ENCODE results near the gene TAAR8. TPM values are rescaled to one million over a fixed set of nuclear protein-coding genes. Genes with fewer than 3 reads are reported as not detected.
A peak's percentile ranks its signal among the peaks of the same experiment; 100 is the strongest.

The TAAR8 gene
- total and polyA plus RNA-seq, 8 donors = not detected

DNA sequence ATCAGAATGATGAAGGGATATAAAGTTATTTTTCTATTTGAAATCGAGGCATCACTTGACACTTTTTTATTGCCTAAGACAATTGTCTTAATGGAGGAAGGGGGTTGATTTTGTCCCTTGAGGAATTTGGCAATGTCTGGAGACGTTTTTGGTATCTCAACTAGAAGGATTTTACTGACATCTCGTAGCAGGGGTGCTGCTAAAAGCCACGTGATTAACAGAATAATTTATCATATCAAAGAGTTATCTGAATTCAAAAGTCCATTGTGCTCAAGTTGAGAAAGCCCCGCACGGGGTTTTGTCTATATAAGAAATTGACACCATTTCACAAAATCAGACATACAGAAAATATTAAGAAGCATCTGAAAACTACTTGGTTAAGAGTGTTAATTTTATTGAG lies 16.1 kb downstream of the TAAR8 start:
- Histone ChIP-seq H3K27ac (no peak overlapping the region), H3K4me1 (no peaks in the 10 kb centered on the region), H3K4me3 (no peak overlapping the region), H3K9me3 (no peaks in the 10 kb centered on the region), H3K27me3 (peaks cover 0 to 4% (median 0%) of the 10 kb centered on the region in 3 donors), H3K36me3 (no peaks in the 10 kb centered on the region)
- WGBS, 5 donors = 47 to 62% (median 54%) methylated on average over 6 of the region's 6 CpGs
- intact Hi-C loops (cut with DNase I; ENCODE audit: low total_unique reads) = no loop called here
- TF ChIP-seq POLR2AphosphoS5 (IDR thresholded peaks at IDR 0.05) = no peak
- no peak for TF ChIP-seq EP300 (IDR thresholded peaks at IDR 0.05)
- TF ChIP-seq, protein P1, sequence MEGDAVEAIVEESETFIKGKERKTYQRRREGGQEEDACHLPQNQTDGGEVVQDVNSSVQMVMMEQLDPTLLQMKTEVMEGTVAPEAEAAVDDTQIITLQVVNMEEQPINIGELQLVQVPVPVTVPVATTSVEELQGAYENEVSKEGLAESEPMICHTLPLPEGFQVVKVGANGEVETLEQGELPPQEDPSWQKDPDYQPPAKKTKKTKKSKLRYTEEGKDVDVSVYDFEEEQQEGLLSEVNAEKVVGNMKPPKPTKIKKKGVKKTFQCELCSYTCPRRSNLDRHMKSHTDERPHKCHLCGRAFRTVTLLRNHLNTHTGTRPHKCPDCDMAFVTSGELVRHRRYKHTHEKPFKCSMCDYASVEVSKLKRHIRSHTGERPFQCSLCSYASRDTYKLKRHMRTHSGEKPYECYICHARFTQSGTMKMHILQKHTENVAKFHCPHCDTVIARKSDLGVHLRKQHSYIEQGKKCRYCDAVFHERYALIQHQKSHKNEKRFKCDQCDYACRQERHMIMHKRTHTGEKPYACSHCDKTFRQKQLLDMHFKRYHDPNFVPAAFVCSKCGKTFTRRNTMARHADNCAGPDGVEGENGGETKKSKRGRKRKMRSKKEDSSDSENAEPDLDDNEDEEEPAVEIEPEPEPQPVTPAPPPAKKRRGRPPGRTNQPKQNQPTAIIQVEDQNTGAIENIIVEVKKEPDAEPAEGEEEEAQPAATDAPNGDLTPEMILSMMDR (IDR thresholded peaks at IDR 0.05) = no peak
- TF ChIP-seq POLR2A (IDR thresholded peaks at IDR 0.05) = no peak
- DNase-seq = no peak

DNA sequence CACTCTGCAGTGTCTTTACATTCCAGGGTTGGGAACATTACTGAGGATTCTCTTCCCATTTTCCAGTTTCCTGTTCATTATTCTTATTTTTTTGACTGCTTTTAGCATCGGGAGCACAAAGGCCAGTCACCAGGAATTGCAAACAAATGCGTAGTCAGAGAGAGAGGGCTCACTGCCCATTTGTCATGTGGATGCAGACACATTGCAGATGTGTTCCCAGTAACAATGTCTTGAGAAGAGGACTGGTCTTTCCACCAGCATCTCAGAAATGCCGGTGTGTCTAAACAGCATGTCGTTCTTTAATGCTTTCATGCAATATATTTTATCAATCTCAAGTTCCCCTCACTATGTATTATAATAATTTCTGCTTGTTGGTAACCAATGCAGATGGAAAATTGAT lies 16.7 kb downstream of the TAAR8 start:
- Histone ChIP-seq H3K4me1 (no peaks in the 10 kb centered on the region), H3K27me3 (peaks cover 0 to 4% (median 0%) of the 10 kb centered on the region in 3 donors), H3K9me3 (no peaks in the 10 kb centered on the region), H3K27ac (no peak overlapping the region), H3K36me3 (no peaks in the 10 kb centered on the region), H3K4me3 (no peak overlapping the region)
- DNase-seq = peak in 1 of 2 donors; percentile 25
- TF ChIP-seq, protein P1 (IDR thresholded peaks at IDR 0.05) = no peak
- TF ChIP-seq POLR2A (IDR thresholded peaks at IDR 0.05) = no peak
- TF ChIP-seq POLR2AphosphoS5 (IDR thresholded peaks at IDR 0.05) = no peak
- no peak for TF ChIP-seq EP300 (IDR thresholded peaks at IDR 0.05)
- 46 to 65% (median 54%) methylated on average over 4 of the region's 4 CpGs for WGBS, 5 donors
- intact Hi-C loops (cut with DNase I; ENCODE audit: low total_unique reads) = no loop called here

DNA sequence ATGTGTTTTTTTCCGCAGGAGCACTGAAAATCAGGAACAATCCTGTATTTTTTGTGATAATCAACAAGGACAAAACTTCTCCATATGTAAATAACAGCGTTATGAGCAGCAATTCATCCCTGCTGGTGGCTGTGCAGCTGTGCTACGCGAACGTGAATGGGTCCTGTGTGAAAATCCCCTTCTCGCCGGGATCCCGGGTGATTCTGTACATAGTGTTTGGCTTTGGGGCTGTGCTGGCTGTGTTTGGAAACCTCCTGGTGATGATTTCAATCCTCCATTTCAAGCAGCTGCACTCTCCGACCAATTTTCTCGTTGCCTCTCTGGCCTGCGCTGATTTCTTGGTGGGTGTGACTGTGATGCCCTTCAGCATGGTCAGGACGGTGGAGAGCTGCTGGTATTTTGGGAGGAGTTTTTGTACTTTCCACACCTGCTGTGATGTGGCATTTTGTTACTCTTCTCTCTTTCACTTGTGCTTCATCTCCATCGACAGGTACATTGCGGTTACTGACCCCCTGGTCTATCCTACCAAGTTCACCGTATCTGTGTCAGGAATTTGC lies 17.8 kb downstream of the TAAR8 start, which contains the start of gene TAAR6:
TSS of gene TAAR6 (plus strand) at position 102 of the 557 bp plus-strand sequence. CDS start at position 102, 0 bp downstream.
- no peak for TF ChIP-seq EP300 (IDR thresholded peaks at IDR 0.05)
- no peak for TF ChIP-seq POLR2AphosphoS5 (IDR thresholded peaks at IDR 0.05)
- TF ChIP-seq, protein P1 (IDR thresholded peaks at IDR 0.05) = no peak
- no peak for TF ChIP-seq POLR2A (IDR thresholded peaks at IDR 0.05)
- 79 to 87% (median 80%) methylated on average over 15 of the region's 15 CpGs for WGBS, 5 donors
- H3K4me1 ChIP-seq = no peaks in the 10 kb centered on the region
- no peaks in the 10 kb centered on the region for H3K36me3 ChIP-seq
- no peaks in the 10 kb centered on the region for H3K9me3 ChIP-seq
- H3K4me3 ChIP-seq = no peak within 1 kb of the TSS
- H3K27me3 ChIP-seq = peaks cover 0 to 4% (median 0%) of the 10 kb centered on the region in 3 donors
- intact Hi-C loops (cut with DNase I; ENCODE audit: low total_unique reads) = no loop called here
- no peak for DNase-seq
- no peak within 1 kb of the TSS for H3K27ac ChIP-seq

DNA sequence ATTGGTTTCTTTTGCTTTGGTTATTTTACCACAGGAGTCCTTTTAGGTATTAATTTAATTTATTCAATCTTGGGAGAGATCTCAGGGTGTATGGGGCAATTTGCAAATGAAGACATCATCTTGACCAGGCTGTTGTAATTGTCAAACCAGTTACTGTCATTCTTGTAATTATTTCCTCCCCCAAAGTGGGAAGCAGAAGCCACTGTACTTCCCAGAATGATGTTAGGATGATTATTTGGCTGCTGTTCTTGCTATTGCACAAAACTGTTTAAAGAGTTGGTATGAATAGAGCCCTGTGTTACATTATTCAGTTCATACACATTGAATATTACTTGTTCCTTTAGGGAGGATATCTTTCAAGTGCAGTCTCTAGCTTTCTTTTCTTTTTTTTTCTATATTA lies 19.3 kb downstream of the TAAR8 start:
- no peaks in the 10 kb centered on the region for H3K4me1 ChIP-seq
- no peaks in the 10 kb centered on the region for H3K36me3 ChIP-seq
- peaks cover 0 to 4% (median 0%) of the 10 kb centered on the region in 3 donors for H3K27me3 ChIP-seq
- DNase-seq = no peak
- TF ChIP-seq EP300 (IDR thresholded peaks at IDR 0.05) (no peak), POLR2AphosphoS5 (IDR thresholded peaks at IDR 0.05) (no peak), POLR2A (IDR thresholded peaks at IDR 0.05) (no peak)
- TF ChIP-seq, protein P1 (IDR thresholded peaks at IDR 0.05) = no peak
- H3K4me3 ChIP-seq = no peak overlapping the region
- no peak overlapping the region for H3K27ac ChIP-seq
- peaks cover 0 to under 1% (median 0%) of the 10 kb centered on the region in 4 donors for H3K9me3 ChIP-seq
- intact Hi-C loops (cut with DNase I; ENCODE audit: low total_unique reads) = no loop called here
